Sigmoid colon (tissue), 7 donors: ENCODE measurements around the gene STK32B. TPM values are rescaled to one million over a fixed set of nuclear protein-coding genes. Genes with fewer than 3 reads are reported as not detected.

Experiments used
- DNase-seq: peaks from one replicate; pipeline ENCODE4 v3.0.0-alpha.2; 2019
- H3K27ac ChIP-seq, 4 donors: fragments of 200-600 bp; sonication (generic); one replicate each; pipeline ENCODE4 v1.5.1; 2016 to 2019; ENCODE audit warnings: mild to moderate bottlenecking in 1 of 4
- H3K27me3 ChIP-seq, 3 donors: fragments of 200-600 bp; sonication (generic); one replicate each; pipeline ENCODE4 v1.5.1; 2019; ENCODE audit warnings: mild to moderate bottlenecking in 1 of 3
- H3K36me3 ChIP-seq, 4 donors: fragments of 200-600 bp; sonication (generic); one replicate each; pipeline ENCODE4 v1.5.1; 2016 to 2019
- H3K4me1 ChIP-seq, 4 donors: fragments of 200-600 bp; sonication (generic); one replicate each; pipeline ENCODE4 v1.5.1; 2017 to 2019
- H3K4me3 ChIP-seq, 4 donors: fragments of 200-600 bp; sonication (generic); one replicate each; pipeline ENCODE4 v1.5.1; 2017 to 2019; ENCODE audit warnings: mild to moderate bottlenecking in 2 of 4, moderate library complexity in 1 of 4
- H3K9me3 ChIP-seq, 4 donors: fragments of 200-600 bp in 3 of 4; sonication (generic) in 3 of 4; one replicate each; pipeline versions ENCODE4 v1.5.1 to v1.6.1; 2013 to 2019
- CTCF ChIP-seq, 4 experiments: fragments of 450-650 bp in 3 of 4; fragments of 200-600 bp in 1 of 4; IDR thresholded peaks; one replicate each; pipeline ENCODE4 v1.5.1; 2016 to 2019; ENCODE audit warnings: antibody characterized with exemption in 4 of 4, mild to moderate bottlenecking in 3 of 4, moderate library complexity in 2 of 4
- EP300 ChIP-seq, 4 donors: sonication (generic); formaldehyde crosslinking; IDR thresholded peaks; one replicate each; pipeline ENCODE4 v1.6.1; 2017; ENCODE audit warnings: antibody characterized with exemption in 4 of 4
- POLR2A ChIP-seq, 2 donors: fragments of 450-650 bp; IDR thresholded peaks; one replicate each; pipeline ENCODE4 v1.6.1; 2016; ENCODE audit warnings: antibody characterized with exemption in 2 of 2, mild to moderate bottlenecking in 2 of 2, moderate library complexity in 2 of 2
- POLR2AphosphoS5 ChIP-seq, 4 donors: sonication (generic); formaldehyde crosslinking; IDR thresholded peaks; one replicate each; pipeline ENCODE4 v1.6.1; 2017; ENCODE audit warnings: antibody characterized with exemption in 4 of 4
- WGBS, 2 donors: extraction: QIAGEN DNeasy Blood & Tissue Kit; methylation state at CpG; one replicate each; pipeline ENCODE4 v1.1.7; 2013; 5-methylcytosine and 5-hydroxymethylcytosine counted together
- intact Hi-C: fragments of 100-400 bp; cut with DNase I; formaldehyde crosslinking; loops from one replicate; pipeline ENCODE4 v1.15.1; 2023
- polyA plus RNA-seq, 3 donors: library from polyadenylated mRNA; stranded (reverse); fragments of 200-250 nt; gene quantifications; one replicate each; pipeline ENCODE4 v1.2.3, GENCODE V29; 2013
- total RNA-seq, 4 donors: library from RNA; depleted of rRNA; stranded (reverse); fragments of >200 nt; gene quantifications; one replicate each; pipeline ENCODE4 v1.1.0, GENCODE V29; 2016
- donor health status: healthy with polysubstance abuse.
- donor health status: Bipolar disorder and iron deficiency.
- donor health status: healthy.

The STK32B gene
- total and polyA plus RNA-seq, 7 donors, result 0.23 to 3.9 (median 1.8) TPM

GRCh38 chr4:5424211-5424610 is 372.9 kb downstream of the STK32B start:
- DNase-seq, result no peak
- H3K9me3 ChIP-seq, result no peaks in the 10 kb centered on the region
- H3K4me3 ChIP-seq, result no peak overlapping the region
- H3K36me3 ChIP-seq, result no peaks in the 10 kb centered on the region
- H3K27ac ChIP-seq, result no peak overlapping the region
- H3K4me1 ChIP-seq, result no peaks in the 10 kb centered on the region
- intact Hi-C loops, result no loop called here
- H3K27me3 ChIP-seq, result no peaks in the 10 kb centered on the region
- TF ChIP-seq POLR2AphosphoS5 (IDR thresholded peaks at IDR 0.05) (no peak), POLR2A (IDR thresholded peaks at IDR 0.05) (no peak), EP300 (IDR thresholded peaks at IDR 0.05) (no peak), CTCF (IDR thresholded peaks at IDR 0.05) (no peak)
- 84 to 89% methylated on average over 3 of the region's 3 CpGs for WGBS, 2 donors

GRCh38 chr4:5424901-5425300 is 373.6 kb downstream of the STK32B start:
- Histone ChIP-seq H3K4me3 (no peak overlapping the region), H3K9me3 (no peaks in the 10 kb centered on the region), H3K4me1 (no peaks in the 10 kb centered on the region), H3K27ac (no peak overlapping the region), H3K36me3 (no peaks in the 10 kb centered on the region), H3K27me3 (no peaks in the 10 kb centered on the region)
- no peak for TF ChIP-seq CTCF (IDR thresholded peaks at IDR 0.05)
- no peak for TF ChIP-seq EP300 (IDR thresholded peaks at IDR 0.05)
- no peak for TF ChIP-seq POLR2A (IDR thresholded peaks at IDR 0.05)
- no peak for TF ChIP-seq POLR2AphosphoS5 (IDR thresholded peaks at IDR 0.05)
- 93 to 95% methylated on average over 8 of the region's 8 CpGs for WGBS, 2 donors
- intact Hi-C loops, result no loop called here
- no peak for DNase-seq

GRCh38 chr4:5429747-5430146 is 378.5 kb downstream of the STK32B start:
- Histone ChIP-seq H3K27ac (no peak overlapping the region), H3K4me1 (no peaks in the 10 kb centered on the region), H3K9me3 (no peaks in the 10 kb centered on the region), H3K36me3 (no peaks in the 10 kb centered on the region), H3K4me3 (no peak overlapping the region), H3K27me3 (no peaks in the 10 kb centered on the region)
- no peak for DNase-seq
- intact Hi-C loops, result no loop called here
- TF ChIP-seq POLR2A (IDR thresholded peaks at IDR 0.05) (no peak), EP300 (IDR thresholded peaks at IDR 0.05) (no peak), POLR2AphosphoS5 (IDR thresholded peaks at IDR 0.05) (no peak), CTCF (IDR thresholded peaks at IDR 0.05) (no peak)

GRCh38 chr4:5433196-5433595 is 381.9 kb downstream of the STK32B start:
- TF ChIP-seq CTCF (IDR thresholded peaks at IDR 0.05), result no peak
- TF ChIP-seq POLR2A (IDR thresholded peaks at IDR 0.05), result no peak
- TF ChIP-seq EP300 (IDR thresholded peaks at IDR 0.05), result no peak
- TF ChIP-seq POLR2AphosphoS5 (IDR thresholded peaks at IDR 0.05), result no peak
- no peaks in the 10 kb centered on the region for H3K27me3 ChIP-seq
- intact Hi-C loops, result no loop called here
- no peaks in the 10 kb centered on the region for H3K4me1 ChIP-seq
- H3K9me3 ChIP-seq, result no peaks in the 10 kb centered on the region
- no peak for DNase-seq
- 92% methylated on average over 5 of the region's 5 CpGs for WGBS, 2 donors
- H3K36me3 ChIP-seq, result no peaks in the 10 kb centered on the region
- H3K4me3 ChIP-seq, result no peak overlapping the region
- H3K27ac ChIP-seq, result no peak overlapping the region

GRCh38 chr4:5435201-5435600 is 383.9 kb downstream of the STK32B start:
- H3K36me3 ChIP-seq, result no peaks in the 10 kb centered on the region
- no peak for DNase-seq
- no peaks in the 10 kb centered on the region for H3K9me3 ChIP-seq
- no peaks in the 10 kb centered on the region for H3K4me1 ChIP-seq
- TF ChIP-seq CTCF (IDR thresholded peaks at IDR 0.05), result no peak
- no peak for TF ChIP-seq EP300 (IDR thresholded peaks at IDR 0.05)
- TF ChIP-seq POLR2AphosphoS5 (IDR thresholded peaks at IDR 0.05), result no peak
- no peak for TF ChIP-seq POLR2A (IDR thresholded peaks at IDR 0.05)
- 20 to 59% methylated on average over 5 of the region's 5 CpGs for WGBS, 2 donors
- H3K4me3 ChIP-seq, result no peak overlapping the region
- intact Hi-C loops, result no loop called here
- no peaks in the 10 kb centered on the region for H3K27me3 ChIP-seq
- no peak overlapping the region for H3K27ac ChIP-seq
